HCT116 (cell line): ENCODE measurements around the gene TNS3. TPM values are rescaled to one million over a fixed set of nuclear protein-coding genes. Genes with fewer than 3 reads are reported as not detected.
A peak's percentile ranks its signal among the peaks of the same experiment; 100 is the strongest.

Experiments
- ATAC-seq: fragments of 200-7000 bp; cut with Tn5 transposase; 2 replicates; pipeline ENCODE4 v1.9.1; 2020; ENCODE audit warnings: mild to moderate bottlenecking, moderate library complexity
- BruUV-seq: library from RNA; stranded (reverse); fragments of 400-500 nt; replicated peaks from 2 replicates; lab custom pipeline; 2021; lab: Mats Ljungman, UMichigan
- CTCF ChIA-PET: fragments of 300-600 bp; sonication (Branson Sonifier 250); formaldehyde crosslinking; loops from one replicate; lab custom pipeline; 2021; ENCODE audit warnings: antibody characterized with exemption; lab: Charles Lee
- POLR2A ChIA-PET: fragments of 300-600, 350-600 bp; sonication (Branson Sonifier 250); formaldehyde crosslinking; loops from one replicate; lab custom pipeline; 2021; ENCODE audit warnings: antibody characterized with exemption; lab: Charles Lee
- RAD21 ChIA-PET, 2 experiments: fragments of 300-600 bp; sonication (Branson Sonifier 250); formaldehyde crosslinking; loops; one replicate each; lab custom pipeline; 2023; ENCODE audit warnings: low total read pairs in 2 of 2; ENCODE audit not compliant: uncharacterized antibody in 2 of 2, unreplicated experiment in 2 of 2, low non-redundant PET in 1 of 2; lab: Charles Lee
- DNase-seq: peaks from one replicate; pipeline ENCODE4 v3.0.0-alpha.2; 2010; ENCODE audit warnings: low read depth, low spot score
- H2AFZ ChIP-seq: fragments of 200-600 bp; shearing (Covaris generic), sonication (generic); 2 replicates; pipeline ENCODE4 v1.6.1; 2017; ENCODE audit warnings: low read depth, mixed run types, mixed read lengths, antibody characterized with exemption, low read length; ENCODE audit not compliant: poor library complexity, severe bottlenecking
- H3K27ac ChIP-seq: 2 replicates; pipeline ENCODE4 v1.5.1; 2012; ENCODE audit warnings: low read depth, low read length
- H3K27me3 ChIP-seq: fragments of 200-600 bp; sonication (generic); 2 replicates; pipeline ENCODE4 v1.6.1; 2016; ENCODE audit warnings: mixed run types, low read length, mixed read lengths; ENCODE audit not compliant: insufficient read depth
- H3K36me3 ChIP-seq, 2 experiments: fragments of 200-500 bp in 1 of 2; fragments of 200-600 bp in 1 of 2; sonication (Bioruptor generic) in 1 of 2; sonication (generic) in 1 of 2; 2 replicates each; pipeline versions ENCODE4 v1.5.1 to v1.6.1; 2014 to 2016; ENCODE audit warnings: low read length in 2 of 2, inconsistent platforms in 1 of 2, mixed read lengths in 1 of 2, mixed run types in 1 of 2; ENCODE audit not compliant: insufficient read depth in 2 of 2, control insufficient read depth in 1 of 2
- H3K4me1 ChIP-seq, 2 experiments: fragments of 200-600 bp in 1 of 2; sonication (generic) in 1 of 2; 2 replicates each; pipeline versions ENCODE4 v1.5.1 to v1.6.1; 2012 to 2017; ENCODE audit warnings: low read length in 2 of 2, inconsistent platforms in 1 of 2, mild to moderate bottlenecking in 1 of 2, mixed read lengths in 1 of 2, mixed run types in 1 of 2, moderate library complexity in 1 of 2; ENCODE audit not compliant: insufficient read depth in 2 of 2, control insufficient read depth in 1 of 2
- H3K4me2 ChIP-seq: fragments of 200-600 bp; sonication (generic); 2 replicates; pipeline ENCODE4 v1.6.1; 2017; ENCODE audit warnings: mixed run types, low read length, mixed read lengths
- H3K4me3 ChIP-seq, 2 experiments: fragments of 200-600 bp in 1 of 2; sonication (generic) in 1 of 2; replicated peaks in 1 of 2; 2 replicates each; pipeline ENCODE4 v1.5.1; 2011 to 2016; ENCODE audit warnings: low read length in 2 of 2, control low read depth in 1 of 2, low read depth in 1 of 2, mild to moderate bottlenecking in 1 of 2, mixed read lengths in 1 of 2, mixed run types in 1 of 2
- H3K79me2 ChIP-seq: fragments of 200-600 bp; sonication (generic); 2 replicates; pipeline ENCODE4 v1.6.1; 2017; ENCODE audit warnings: mild to moderate bottlenecking, mixed run types, low read length, moderate library complexity, mixed read lengths; ENCODE audit not compliant: insufficient read depth
- H3K9ac ChIP-seq: fragments of 200-600 bp; sonication (generic); 2 replicates; pipeline ENCODE4 v1.6.1; 2016; ENCODE audit warnings: low read length, mixed read lengths
- H3K9me2 ChIP-seq: fragments of 200-600 bp; sonication (generic), shearing (Covaris generic); 2 replicates; pipeline ENCODE4 v1.6.1; 2017; ENCODE audit warnings: mixed run types, mild to moderate bottlenecking, moderate library complexity; ENCODE audit not compliant: insufficient read depth
- H3K9me3 ChIP-seq, 2 experiments: fragments of 200-500 bp in 1 of 2; fragments of 200-600 bp in 1 of 2; sonication (Bioruptor generic) in 1 of 2; sonication (generic) in 1 of 2; 2 replicates each; pipeline ENCODE4 v1.6.1; 2014 to 2017; ENCODE audit warnings: low read length in 2 of 2, mixed read lengths in 2 of 2, inconsistent platforms in 1 of 2, low read depth in 1 of 2, mild to moderate bottlenecking in 1 of 2, mixed run types in 1 of 2, moderate library complexity in 1 of 2; ENCODE audit not compliant: control insufficient read depth in 1 of 2, insufficient read depth in 1 of 2
- H4K20me1 ChIP-seq: fragments of 200-600 bp; sonication (generic), shearing (Covaris generic); 2 replicates; pipeline ENCODE4 v1.6.1; 2017; ENCODE audit warnings: mixed run types, mild to moderate bottlenecking, moderate library complexity; ENCODE audit not compliant: insufficient read depth
- CBX3 ChIP-seq: IDR thresholded peaks from 2 replicates; pipeline ENCODE4 v1.6.1; 2012; ENCODE audit warnings: low read depth
- FOSL1 ChIP-seq: IDR thresholded peaks from 2 replicates; pipeline ENCODE4 v1.6.1; 2012; ENCODE audit warnings: low read depth
- JUND ChIP-seq: IDR thresholded peaks from 2 replicates; pipeline ENCODE4 v1.6.1; 2012
- MAX ChIP-seq: IDR thresholded peaks from 2 replicates; pipeline ENCODE4 v1.6.1; 2012
- RAD21 ChIP-seq: IDR thresholded peaks from 2 replicates; pipeline ENCODE4 v1.6.1; 2012; ENCODE audit warnings: low read depth, mild to moderate bottlenecking
- REST ChIP-seq: IDR thresholded peaks from 2 replicates; pipeline ENCODE4 v1.6.1; 2012; ENCODE audit warnings: low read depth
- SIN3A ChIP-seq: IDR thresholded peaks from 2 replicates; pipeline ENCODE4 v1.6.1; 2012; ENCODE audit warnings: low read depth
- SP1 ChIP-seq: IDR thresholded peaks from 2 replicates; pipeline ENCODE4 v1.6.1; 2012; ENCODE audit warnings: low read depth
- ZNF274 ChIP-seq: fragments of 200-500 bp; sonication (Bioruptor generic); IDR thresholded peaks from 2 replicates; pipeline ENCODE4 v1.6.1; 2014; ENCODE audit warnings: mild to moderate bottlenecking, low read depth, low read length, inconsistent platforms
- intact Hi-C: fragments of 100-400 bp; cut with micrococcal nuclease; formaldehyde crosslinking; loops from 2 replicates; pipeline ENCODE4 v1.10.0; 2022
- total RNA-seq: library from RNA; stranded (reverse); gene quantifications from one replicate; pipeline ENCODE4 v1.2.1, GENCODE V29; 2021; ENCODE audit not compliant: unreplicated experiment

Gene TNS3
- total RNA-seq, 1 experiment from 2014 or later = 9.1 TPM

- CTCF ChIA-PET = no interaction called here
- BruUV-seq = no TSS peak
- Histone ChIP-seq H3K4me2 (peak overlapping the region; percentile 62), H3K36me3 (no peaks in the 10 kb centered on the region), H3K9me3 (no peaks in the 10 kb centered on the region), H4K20me1 (no peaks in the 10 kb centered on the region)
- ATAC-seq = peak; percentile 71
- TF ChIP-seq CBX3 (0 out of 2 replicates have a peak, but pooled peaks have one; percentile 37), ZNF274 (no peak), JUND (0 out of 2 replicates have a peak, but pooled peaks have one; percentile 17), MAX (peak; percentile 70), SP1 (peak; percentile 67), REST (no peak; the same call in 1 of the 2 replicates), SIN3A (peak; percentile 46), FOSL1 (no peak), RAD21 (peak; percentile 13; the same call in 1 of the 2 replicates)
- TF ChIP-seq, all 23 proteins: peak for 6
- peaks cover 58 to 63% of the 10 kb centered on the region in 2 experiments for H3K4me1 ChIP-seq
- H3K79me2 ChIP-seq = no peaks in the 10 kb centered on the region
- peak; percentile 51 for DNase-seq
- no peak overlapping the region for H3K4me3 ChIP-seq
- no peak overlapping the region for H3K9ac ChIP-seq
- intact Hi-C loops = no loop called here
- no peaks in the 10 kb centered on the region for H3K9me2 ChIP-seq
- POLR2A ChIA-PET = no interaction called here
- H3K27ac ChIP-seq = peak overlapping the region; percentile 63
- RAD21 ChIA-PET = interaction anchor here in 1 of 2 experiments (1.2 kb wide), 1 partner anchor 101 kb away, joined by 4 read pairs; no protein-coding TSS in a partner anchor
- H3K27me3 ChIP-seq = no peaks in the 10 kb centered on the region
- no peak overlapping the region for H2AFZ ChIP-seq
Observed at GRCh38 chr7:47576031-47576865, 5.7 kb downstream of the TNS3 start.
